CD4-positive, alpha-beta T cell (primary cell): ENCODE results near the gene TNS1. TPM values are rescaled to one million over a fixed set of nuclear protein-coding genes. Genes with fewer than 3 reads are reported as not detected.

Experiments
- ATAC-seq: fragments of 200-7000 bp; cut with Tn5 transposase; one replicate; pipeline ENCODE4 v1.10.0; 2022; ENCODE audit warnings: mild to moderate bottlenecking; ENCODE audit not compliant: poor library complexity
- CTCF ChIA-PET: fragments of 350-600 bp; sonication (Branson Sonifier 250); formaldehyde crosslinking; loops from one replicate; lab custom pipeline; 2021; ENCODE audit warnings: antibody characterized with exemption, inconsistent platforms; lab: Charles Lee
- POLR2A ChIA-PET: fragments of 350-600 bp; sonication (Branson Sonifier 250); formaldehyde crosslinking; loops from one replicate; lab custom pipeline; 2021; ENCODE audit warnings: antibody characterized with exemption, inconsistent platforms; lab: Charles Lee
- DNase-seq, 14 experiments: peaks; one replicate each; pipeline ENCODE4 v3.0.0-alpha.2; 2013 to 2020; ENCODE audit warnings: mixed read lengths in 2 of 14
- H3K27ac ChIP-seq, 2 donors: one replicate each; pipeline versions ENCODE4 v1.5.1 to v1.7.0; 2013; ENCODE audit warnings: low read length in 2 of 2, low read depth in 1 of 2, mild to moderate bottlenecking in 1 of 2
- H3K27me3 ChIP-seq, 2 experiments: 1 replicate in 1 of 2; 2 replicates in 1 of 2; pipeline versions ENCODE4 v1.6.1 to v1.7.0; 2013; ENCODE audit warnings: low read length in 2 of 2, control low read depth in 1 of 2, mild to moderate bottlenecking in 1 of 2, moderate library complexity in 1 of 2; ENCODE audit not compliant: insufficient read depth in 2 of 2, control insufficient read depth in 1 of 2
- H3K36me3 ChIP-seq: one replicate; pipeline ENCODE4 v1.6.1; 2013; ENCODE audit warnings: low read length, control low read depth; ENCODE audit not compliant: insufficient read depth
- H3K4me1 ChIP-seq: one replicate; pipeline ENCODE4 v1.6.1; 2013; ENCODE audit warnings: low read length, control low read depth; ENCODE audit not compliant: insufficient read depth
- H3K4me3 ChIP-seq: one replicate; pipeline ENCODE4 v1.5.1; 2013; ENCODE audit warnings: mild to moderate bottlenecking, low read length, moderate library complexity
- H3K9me3 ChIP-seq, 2 experiments: 1 replicate in 1 of 2; 2 replicates in 1 of 2; pipeline versions ENCODE4 v1.6.1 to v1.7.0; 2013; ENCODE audit warnings: low read length in 2 of 2, mild to moderate bottlenecking in 2 of 2, control low read depth in 1 of 2, moderate library complexity in 1 of 2; ENCODE audit not compliant: control insufficient read depth in 1 of 2, insufficient read depth in 1 of 2
- H3K27ac Mint-ChIP-seq: one replicate; pipeline ENCODE4 v1.8.0; 2020; ENCODE audit warnings: mixed read lengths
- H3K27me3 Mint-ChIP-seq: one replicate; pipeline ENCODE4 v1.8.0; 2021; ENCODE audit warnings: mixed read lengths
- H3K36me3 Mint-ChIP-seq: one replicate; pipeline ENCODE4 v1.8.0; 2021; ENCODE audit warnings: low read depth, mixed read lengths
- H3K4me1 Mint-ChIP-seq: one replicate; pipeline ENCODE4 v1.8.0; 2021; ENCODE audit warnings: low read depth, mixed read lengths
- H3K4me3 Mint-ChIP-seq: one replicate; pipeline ENCODE4 v1.8.0; 2020; ENCODE audit warnings: mild to moderate bottlenecking, mixed read lengths
- H3K9me3 Mint-ChIP-seq: one replicate; pipeline ENCODE4 v1.8.0; 2020; ENCODE audit warnings: mixed read lengths
- intact Hi-C, 2 experiments: fragments of 100-400 bp; cut with DNase I in 1 of 2; cut with micrococcal nuclease in 1 of 2; formaldehyde crosslinking; loops; one replicate each; pipeline versions ENCODE4 v1.15.1 to v1.9.0; 2023 to 2025; cut with DNase I, micrococcal nuclease
- total RNA-seq, 174 experiments: library from RNA in 2 of 174; stranded (reverse) in 2 of 174; gene quantifications; one replicate each; pipeline ENCODE4 v1.2.3 and lab custom pipeline; 2021 to 2026
- TF ChIP-seq, protein P1 (sequence below): fragments of 200-600 bp; IDR thresholded peaks from one replicate; pipeline ENCODE4 v1.8.0; 2022; ENCODE audit warnings: antibody characterized with exemption, mild to moderate bottlenecking

The TNS1 gene
- total RNA-seq, 2 experiments from 2014 or later, result 0.25 to 0.34 TPM

- peaks cover 11% of the 10 kb centered on the region for H3K4me1 Mint-ChIP-seq
- Histone ChIP-seq H3K36me3 (no peaks in the 10 kb centered on the region), H3K9me3 (no peaks in the 10 kb centered on the region), H3K27ac (no peak overlapping the region), H3K4me1 (peaks cover 19% of the 10 kb centered on the region), H3K4me3 (no peak overlapping the region), H3K27me3 (no peaks in the 10 kb centered on the region)
- ATAC-seq, result no peak
- intact Hi-C loops, result loop anchor here in 1 of 2 experiments (2.0 to 10.0 kb wide), 2 partner anchors 148 to 242 kb away; no protein-coding TSS in a partner anchor
- peak in 1 of 14 experiments; percentile 32 for DNase-seq
- TF ChIP-seq, protein P1, sequence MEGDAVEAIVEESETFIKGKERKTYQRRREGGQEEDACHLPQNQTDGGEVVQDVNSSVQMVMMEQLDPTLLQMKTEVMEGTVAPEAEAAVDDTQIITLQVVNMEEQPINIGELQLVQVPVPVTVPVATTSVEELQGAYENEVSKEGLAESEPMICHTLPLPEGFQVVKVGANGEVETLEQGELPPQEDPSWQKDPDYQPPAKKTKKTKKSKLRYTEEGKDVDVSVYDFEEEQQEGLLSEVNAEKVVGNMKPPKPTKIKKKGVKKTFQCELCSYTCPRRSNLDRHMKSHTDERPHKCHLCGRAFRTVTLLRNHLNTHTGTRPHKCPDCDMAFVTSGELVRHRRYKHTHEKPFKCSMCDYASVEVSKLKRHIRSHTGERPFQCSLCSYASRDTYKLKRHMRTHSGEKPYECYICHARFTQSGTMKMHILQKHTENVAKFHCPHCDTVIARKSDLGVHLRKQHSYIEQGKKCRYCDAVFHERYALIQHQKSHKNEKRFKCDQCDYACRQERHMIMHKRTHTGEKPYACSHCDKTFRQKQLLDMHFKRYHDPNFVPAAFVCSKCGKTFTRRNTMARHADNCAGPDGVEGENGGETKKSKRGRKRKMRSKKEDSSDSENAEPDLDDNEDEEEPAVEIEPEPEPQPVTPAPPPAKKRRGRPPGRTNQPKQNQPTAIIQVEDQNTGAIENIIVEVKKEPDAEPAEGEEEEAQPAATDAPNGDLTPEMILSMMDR, result no peak
- H3K36me3 Mint-ChIP-seq, result no peaks in the 10 kb centered on the region
- no peak overlapping the region for H3K4me3 Mint-ChIP-seq
- CTCF ChIA-PET, result no interaction called here
- no peak overlapping the region for H3K27ac Mint-ChIP-seq
- POLR2A ChIA-PET, result no interaction called here
- no peaks in the 10 kb centered on the region for H3K9me3 Mint-ChIP-seq
- H3K27me3 Mint-ChIP-seq, result peaks cover 4% of the 10 kb centered on the region
These were observed 29.8 kb upstream of the TNS1 start for GRCh38 chr2:218032336-218033171.

DNA sequence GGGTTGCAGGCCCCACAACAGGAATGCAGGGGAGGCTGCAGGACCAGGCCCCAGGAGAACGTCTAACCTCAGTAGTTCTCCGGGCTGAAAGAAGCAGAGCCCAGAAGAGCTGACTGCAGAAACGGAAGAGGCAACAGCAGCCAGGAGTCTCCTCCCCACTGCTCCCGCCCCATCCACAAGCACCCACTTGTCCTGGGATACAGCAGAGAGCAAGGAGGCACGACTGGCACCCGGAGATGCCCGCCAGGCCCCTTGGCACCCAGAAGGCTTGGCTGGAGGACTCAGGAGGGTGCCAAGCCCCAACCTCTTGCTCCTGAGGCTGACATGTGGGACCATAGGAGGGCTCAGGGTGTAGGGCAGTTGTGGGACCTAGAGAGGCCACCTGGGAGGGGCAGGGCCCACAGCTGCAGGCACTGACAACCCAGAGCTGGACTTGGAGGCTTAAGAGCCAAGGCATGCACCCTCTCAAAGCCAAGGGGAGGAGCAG, 29.0 kb upstream of the TNS1 start:
- ChIA-PET CTCF (no interaction called here), POLR2A (no interaction called here)
- Mint-ChIP-seq H3K27ac (no peak overlapping the region), H3K27me3 (no peaks in the 10 kb centered on the region), H3K9me3 (no peaks in the 10 kb centered on the region), H3K4me1 (peaks cover 11% of the 10 kb centered on the region), H3K4me3 (no peak overlapping the region), H3K36me3 (no peaks in the 10 kb centered on the region)
- TF ChIP-seq, protein P1, result no peak
- H3K36me3 ChIP-seq, result no peaks in the 10 kb centered on the region
- no peak for ATAC-seq
- H3K9me3 ChIP-seq, result no peaks in the 10 kb centered on the region
- peak in 1 of 14 experiments; percentile 20 for DNase-seq
- H3K27ac ChIP-seq, result no peak overlapping the region
- peaks cover 19% of the 10 kb centered on the region for H3K4me1 ChIP-seq
- intact Hi-C loops, result loop anchor here in 1 of 2 experiments (2.0 to 10.0 kb wide), 2 partner anchors 147 to 241 kb away; no protein-coding TSS in a partner anchor
- H3K4me3 ChIP-seq, result no peak overlapping the region
- no peaks in the 10 kb centered on the region for H3K27me3 ChIP-seq

- Histone ChIP-seq H3K36me3 (no peaks in the 10 kb centered on the region), H3K9me3 (no peaks in the 10 kb centered on the region), H3K27ac (no peak overlapping the region), H3K4me1 (peaks cover 19% of the 10 kb centered on the region), H3K27me3 (no peaks in the 10 kb centered on the region), H3K4me3 (no peak overlapping the region)
- no peak for ATAC-seq
- DNase-seq, result no peak
- Mint-ChIP-seq H3K27me3 (no peaks in the 10 kb centered on the region), H3K4me3 (no peak overlapping the region), H3K27ac (no peak overlapping the region), H3K4me1 (peaks cover 11% of the 10 kb centered on the region), H3K36me3 (no peaks in the 10 kb centered on the region), H3K9me3 (no peaks in the 10 kb centered on the region)
- TF ChIP-seq, protein P1, result no peak
- ChIA-PET POLR2A (no interaction called here), CTCF (no interaction called here)
- intact Hi-C loops, result loop anchor here in 1 of 2 experiments (10.0 kb wide), 1 partner anchor 146 kb away; no protein-coding TSS in a partner anchor
These were observed 28.5 kb upstream of the TNS1 start for GRCh38 chr2:218031261-218031660.
